ENCODE results near the gene RNASE7. TPM values are rescaled to one million over a fixed set of nuclear protein-coding genes. Genes with fewer than 3 reads are reported as not detected.
A peak's percentile ranks its signal among the peaks of the same experiment; 100 is the strongest.

The RNASE7 gene
- total RNA-seq, 1 donor from 2014 or later, result 12.1 TPM

- DNase-seq (ENCODE audit: low read depth) (no peak), FAIRE-seq (no peak)
- no peaks in the 10 kb centered on the region for H3K36me3 ChIP-seq (ENCODE audit: control insufficient read depth, insufficient read depth, low read length)
- TF ChIP-seq CTCF (IDR thresholded peaks at IDR 0.05; ENCODE audit: insufficient read depth, low read length, severe bottlenecking), result no peak
- no peak overlapping the region for H3K4me3 ChIP-seq (ENCODE audit: low read depth, low read length)
- H3K27me3 ChIP-seq (ENCODE audit: control insufficient read depth, insufficient read depth, low read length), result no peaks in the 10 kb centered on the region
These were observed 13.4 kb downstream of the RNASE7 start for GRCh38 chr14:21055432-21056117.

- H3K36me3 ChIP-seq (ENCODE audit: control insufficient read depth, insufficient read depth, low read length), result no peaks in the 10 kb centered on the region
- DNase-seq (ENCODE audit: low read depth), result peak; percentile 64
- no peak for TF ChIP-seq CTCF (IDR thresholded peaks at IDR 0.05; ENCODE audit: insufficient read depth, low read length, severe bottlenecking)
- no peak for FAIRE-seq
- H3K4me3 ChIP-seq (ENCODE audit: low read depth, low read length), result no peak overlapping the region
- H3K27me3 ChIP-seq (ENCODE audit: control insufficient read depth, insufficient read depth, low read length), result no peaks in the 10 kb centered on the region
These were observed 14.5 kb downstream of the RNASE7 start for GRCh38 chr14:21056520-21057163.

- TF ChIP-seq CTCF (IDR thresholded peaks at IDR 0.05; ENCODE audit: insufficient read depth, low read length, severe bottlenecking), result peak; percentile 13
- DNase-seq (ENCODE audit: low read depth), result peak; percentile 46
- FAIRE-seq, result peak; percentile 68
These were observed 15.9 kb downstream of the RNASE7 start, which contains the start of gene RNASE8 for GRCh38 chr14:21057803-21058675. Gene RNASE8, plus strand, starts transcription at chr14:21057822. Its CDS starts 71 bp downstream, at chr14:21057893.

GRCh38 chr14:21058903-21059302 is 16.7 kb downstream of the RNASE7 start:
- FAIRE-seq (no peak), DNase-seq (ENCODE audit: low read depth) (no peak)
- no peaks in the 10 kb centered on the region for H3K27me3 ChIP-seq (ENCODE audit: control insufficient read depth, insufficient read depth, low read length)
- H3K4me3 ChIP-seq (ENCODE audit: low read depth, low read length), result no peak overlapping the region
- no peaks in the 10 kb centered on the region for H3K36me3 ChIP-seq (ENCODE audit: control insufficient read depth, insufficient read depth, low read length)
- TF ChIP-seq CTCF (IDR thresholded peaks at IDR 0.05; ENCODE audit: insufficient read depth, low read length, severe bottlenecking), result no peak

More at GRCh38 chr14:21057803-21058675, 15.9 kb downstream of the RNASE7 start, which contains the start of gene RNASE8:
- no peak within 1 kb of the TSS for H3K4me3 ChIP-seq (ENCODE audit: low read depth, low read length)
- H3K27me3 ChIP-seq (ENCODE audit: control insufficient read depth, insufficient read depth, low read length), result no peaks in the 10 kb centered on the region
- H3K36me3 ChIP-seq (ENCODE audit: control insufficient read depth, insufficient read depth, low read length), result no peaks in the 10 kb centered on the region

GRCh38 chr14:21059842-21060613 is 17.9 kb downstream of the RNASE7 start:
- no peak for TF ChIP-seq CTCF (IDR thresholded peaks at IDR 0.05; ENCODE audit: insufficient read depth, low read length, severe bottlenecking)
- no peaks in the 10 kb centered on the region for H3K27me3 ChIP-seq (ENCODE audit: control insufficient read depth, insufficient read depth, low read length)
- FAIRE-seq (no peak), DNase-seq (ENCODE audit: low read depth) (peak; percentile 45)
- no peak overlapping the region for H3K4me3 ChIP-seq (ENCODE audit: low read depth, low read length)
- no peaks in the 10 kb centered on the region for H3K36me3 ChIP-seq (ENCODE audit: control insufficient read depth, insufficient read depth, low read length)

All from bronchial epithelial cell (primary cell).